ENCODE data around the gene METTL22.

DNA sequence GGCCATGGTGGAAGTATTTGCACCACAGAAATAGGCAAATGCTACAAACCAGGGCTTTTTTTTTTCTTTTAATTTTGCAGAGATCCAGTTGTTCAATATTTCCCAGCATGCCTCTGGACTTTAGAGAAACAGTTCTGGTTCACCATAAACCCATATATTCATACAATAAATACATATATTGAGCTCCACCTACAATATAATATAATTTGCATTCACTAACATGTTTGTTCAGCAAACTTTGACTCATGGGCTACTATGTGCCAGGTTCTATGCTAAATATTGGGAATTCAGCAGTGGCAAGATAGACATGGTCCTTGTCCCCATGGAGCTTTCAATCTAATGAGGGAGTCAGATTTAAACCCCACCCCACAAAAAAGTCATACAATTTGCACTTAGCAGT, 34.4 kb upstream of the METTL22 start:
- TF ChIP-seq, protein P1, sequence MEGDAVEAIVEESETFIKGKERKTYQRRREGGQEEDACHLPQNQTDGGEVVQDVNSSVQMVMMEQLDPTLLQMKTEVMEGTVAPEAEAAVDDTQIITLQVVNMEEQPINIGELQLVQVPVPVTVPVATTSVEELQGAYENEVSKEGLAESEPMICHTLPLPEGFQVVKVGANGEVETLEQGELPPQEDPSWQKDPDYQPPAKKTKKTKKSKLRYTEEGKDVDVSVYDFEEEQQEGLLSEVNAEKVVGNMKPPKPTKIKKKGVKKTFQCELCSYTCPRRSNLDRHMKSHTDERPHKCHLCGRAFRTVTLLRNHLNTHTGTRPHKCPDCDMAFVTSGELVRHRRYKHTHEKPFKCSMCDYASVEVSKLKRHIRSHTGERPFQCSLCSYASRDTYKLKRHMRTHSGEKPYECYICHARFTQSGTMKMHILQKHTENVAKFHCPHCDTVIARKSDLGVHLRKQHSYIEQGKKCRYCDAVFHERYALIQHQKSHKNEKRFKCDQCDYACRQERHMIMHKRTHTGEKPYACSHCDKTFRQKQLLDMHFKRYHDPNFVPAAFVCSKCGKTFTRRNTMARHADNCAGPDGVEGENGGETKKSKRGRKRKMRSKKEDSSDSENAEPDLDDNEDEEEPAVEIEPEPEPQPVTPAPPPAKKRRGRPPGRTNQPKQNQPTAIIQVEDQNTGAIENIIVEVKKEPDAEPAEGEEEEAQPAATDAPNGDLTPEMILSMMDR (conservative IDR thresholded peaks at IDR 0.05; ENCODE audit: low read length), result no peak
- TF ChIP-seq EZH2phosphoT487 (IDR thresholded peaks at IDR 0.05; ENCODE audit: borderline replicate concordance), result no peak

Data from Loucy (cell line).